Stimulated activated CD8-positive, alpha-beta memory T cell treated with anti-CD3 and anti-CD28 coated beads, Interleukin-12 subunit alpha, Interleukin-12 subunit beta, amount 100 ng/mL, for 4 hours (primary cell): Measurements from ENCODE around the gene ZNG1F.
"Not testable (repeated sequence)": the region's sequence is repeated elsewhere in the genome, so short reads cannot be mapped to it uniquely, and the experiment has no call there.

ENCODE experiments used
- DNase-seq: peaks from one replicate; pipeline ENCODE4 v3.0.0-alpha.2; 2020; ENCODE audit warnings: low read depth

Gene ZNG1F

DNA sequence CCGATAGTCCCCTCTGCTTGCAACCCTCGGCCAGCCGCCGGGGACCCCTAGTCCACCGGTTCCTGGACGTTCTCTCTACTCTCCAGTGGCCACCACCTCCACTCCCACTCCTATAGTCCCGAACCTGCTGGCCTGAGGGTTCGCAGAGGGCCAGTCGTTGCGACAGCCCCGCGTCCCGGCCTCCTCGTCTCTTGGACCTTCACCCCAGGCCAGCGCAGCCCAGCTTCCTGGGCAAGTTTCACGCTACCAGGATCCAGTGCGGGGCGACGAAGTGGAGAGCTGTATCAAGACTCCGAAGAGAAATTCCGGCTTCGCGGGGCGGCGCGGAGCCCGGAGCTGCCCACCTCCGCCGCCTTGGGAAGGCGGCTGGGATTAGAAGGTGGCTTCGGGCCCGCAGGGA, 65.7 kb downstream of the ZNG1F start:
- DNase-seq: not testable (repeated sequence)

- not testable (repeated sequence) for DNase-seq
Measured at GRCh38 chr9:41120696-41121095, 68.4 kb downstream of the ZNG1F start.

DNA sequence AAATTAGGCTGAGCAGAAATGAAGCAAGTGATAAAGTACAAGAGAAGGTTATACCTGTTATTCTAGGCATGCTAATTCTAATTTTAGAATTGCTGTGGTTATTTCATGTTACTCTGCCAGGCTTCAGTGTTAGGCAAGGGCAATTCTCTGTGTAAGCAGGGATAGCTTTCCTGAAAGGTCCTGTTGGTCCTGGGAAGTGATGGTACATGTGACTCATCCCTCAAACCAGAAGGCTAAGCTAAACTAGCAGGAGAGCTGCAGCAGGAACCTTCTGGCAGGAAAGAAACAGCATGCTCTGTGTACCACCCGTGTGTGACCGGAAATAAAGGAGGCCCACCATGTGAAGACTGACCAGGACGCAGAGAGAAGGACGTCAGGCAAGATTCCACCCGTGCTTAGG, 69.4 kb downstream of the ZNG1F start:
- DNase-seq: not testable (repeated sequence)

DNA sequence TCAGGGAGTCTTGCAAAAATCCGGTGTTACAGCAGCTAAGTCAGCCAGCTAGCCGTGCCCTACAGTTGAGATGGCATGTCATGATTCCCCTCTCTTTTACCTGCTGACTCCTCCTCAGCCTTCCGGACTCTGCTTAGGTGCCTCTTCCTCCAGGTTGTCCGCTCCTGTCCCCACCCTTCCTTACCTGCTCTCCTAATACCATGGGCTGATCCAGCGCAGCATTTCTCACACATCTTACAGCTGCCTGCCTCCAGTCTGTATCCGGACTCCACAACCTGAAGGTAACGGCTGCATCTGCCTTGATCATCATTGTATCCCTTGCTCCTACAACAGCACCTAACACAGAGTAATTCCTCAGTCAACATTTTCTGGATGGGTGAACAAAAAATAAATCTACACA, 69.8 kb downstream of the ZNG1F start:
- not testable (repeated sequence) for DNase-seq

GRCh38 chr9:41113348-41113747, 75.8 kb downstream of the ZNG1F start:
- not testable (repeated sequence) for DNase-seq

DNA sequence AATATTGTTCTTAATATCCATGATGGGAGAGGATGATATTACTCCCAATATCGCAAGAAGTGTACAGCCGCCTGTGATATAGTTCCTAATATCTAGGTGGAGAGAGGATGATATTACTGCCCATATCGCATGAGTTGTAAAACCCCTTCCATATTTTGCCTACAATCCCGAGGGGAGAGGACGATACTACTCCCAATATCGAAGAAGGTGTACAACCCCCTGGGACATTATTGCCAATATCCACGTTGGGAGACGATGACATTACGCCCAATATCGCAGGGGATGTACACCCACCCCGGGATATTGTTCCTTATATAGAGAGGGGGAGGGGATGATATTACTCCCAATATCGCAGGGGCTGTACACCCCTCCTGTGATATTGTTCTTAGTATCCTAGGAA, 77.7 kb downstream of the ZNG1F start:
- DNase-seq: not testable (repeated sequence)

GRCh38 chr9:41110913-41111312, 78.2 kb downstream of the ZNG1F start:
- not testable (repeated sequence) for DNase-seq

DNA sequence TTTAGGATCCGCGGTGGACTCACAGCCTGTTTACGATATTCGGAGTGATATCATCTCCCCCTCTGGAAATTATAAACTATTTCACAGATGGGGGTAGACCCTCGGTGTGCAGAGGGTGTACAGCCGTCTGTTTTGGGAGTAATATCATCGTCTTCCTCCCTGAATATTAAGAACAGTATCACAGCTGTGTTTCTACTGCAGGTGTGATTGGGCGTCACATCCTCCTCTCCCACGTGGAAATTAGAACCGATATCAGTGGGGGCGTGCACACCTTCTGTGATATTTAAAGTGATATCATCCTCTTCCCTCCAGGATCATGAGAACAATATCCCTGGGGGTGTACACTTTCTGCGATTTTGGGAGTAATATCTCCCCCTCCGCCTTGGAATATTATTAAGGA, 79.9 kb downstream of the ZNG1F start:
- DNase-seq: not testable (repeated sequence)

DNA sequence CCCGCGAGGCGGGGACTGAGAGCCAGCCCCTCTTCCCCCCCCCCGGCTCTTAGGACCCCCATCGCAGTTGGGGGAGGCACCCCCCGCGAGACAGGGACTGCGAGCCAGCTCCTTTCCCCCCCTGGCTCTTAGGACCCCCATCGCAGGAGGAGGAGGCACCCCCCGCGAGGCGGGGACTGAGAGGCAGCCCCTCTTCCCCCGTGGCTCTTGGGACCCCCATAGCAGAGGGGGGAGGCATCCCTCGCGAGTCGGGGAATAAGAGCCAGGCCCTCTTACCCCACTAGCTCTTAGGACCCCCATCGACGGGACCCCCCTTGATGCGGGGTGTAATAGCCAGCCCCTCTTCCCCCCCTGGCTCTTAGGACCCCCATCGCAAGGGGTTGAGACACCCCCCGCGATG, 80.3 kb downstream of the ZNG1F start:
- DNase-seq: not testable (repeated sequence)

- DNase-seq: not testable (repeated sequence)
Measured at GRCh38 chr9:41106472-41107116, 82.5 kb downstream of the ZNG1F start.

DNA sequence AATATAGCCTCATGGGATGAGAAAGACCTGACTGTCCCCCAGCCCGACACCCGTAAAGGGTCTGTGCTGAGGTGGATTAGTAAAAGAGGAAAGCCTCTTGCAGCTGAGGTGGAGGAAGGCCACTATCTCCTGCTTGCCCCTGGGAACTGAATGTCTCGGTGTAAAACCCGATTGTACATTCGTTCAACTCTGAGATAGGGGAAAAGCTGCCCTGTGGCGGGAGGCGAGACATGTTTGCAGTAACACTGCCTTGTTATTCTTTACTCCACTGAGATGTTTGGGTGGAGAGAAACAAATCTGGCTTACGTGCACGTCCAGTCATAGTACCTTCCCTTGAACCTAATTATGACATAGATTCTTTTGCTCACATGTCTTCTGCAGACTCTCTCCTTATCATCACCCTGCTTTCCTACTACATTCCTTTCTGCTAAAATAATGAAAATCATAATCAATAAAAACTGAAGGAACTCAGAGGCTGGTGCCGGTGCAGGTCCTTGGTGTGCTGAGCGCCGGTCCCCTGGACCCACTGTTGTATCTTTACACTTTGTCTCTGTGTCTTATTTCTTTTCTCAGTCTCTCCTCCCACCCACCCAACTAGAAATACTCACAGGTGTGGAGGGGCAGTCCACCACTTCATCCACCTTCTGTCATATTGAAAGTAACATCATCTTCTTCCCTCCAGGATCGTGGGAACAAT, 83.4 kb downstream of the ZNG1F start:
- not testable (repeated sequence) for DNase-seq

DNA sequence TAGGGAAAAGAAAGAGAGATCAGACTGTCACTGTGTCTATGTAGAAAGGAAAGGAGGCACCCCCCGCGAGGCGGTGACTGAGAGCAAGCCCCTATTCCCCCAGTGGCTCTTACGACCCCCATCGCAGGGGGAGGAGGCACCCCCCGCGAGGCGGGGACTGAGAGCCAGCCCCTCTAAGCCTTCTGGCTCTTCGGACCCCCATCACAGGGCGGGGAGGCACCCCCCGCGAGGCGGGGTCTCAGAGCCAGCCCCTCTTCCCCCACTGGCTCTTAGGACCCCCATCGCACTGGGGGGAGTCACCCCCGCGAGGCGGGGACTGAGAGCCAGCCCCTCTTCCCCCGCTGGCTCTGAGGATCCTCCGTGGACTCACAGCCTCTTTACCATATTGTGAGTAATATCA, 84.6 kb downstream of the ZNG1F start:
- not testable (repeated sequence) for DNase-seq

DNA sequence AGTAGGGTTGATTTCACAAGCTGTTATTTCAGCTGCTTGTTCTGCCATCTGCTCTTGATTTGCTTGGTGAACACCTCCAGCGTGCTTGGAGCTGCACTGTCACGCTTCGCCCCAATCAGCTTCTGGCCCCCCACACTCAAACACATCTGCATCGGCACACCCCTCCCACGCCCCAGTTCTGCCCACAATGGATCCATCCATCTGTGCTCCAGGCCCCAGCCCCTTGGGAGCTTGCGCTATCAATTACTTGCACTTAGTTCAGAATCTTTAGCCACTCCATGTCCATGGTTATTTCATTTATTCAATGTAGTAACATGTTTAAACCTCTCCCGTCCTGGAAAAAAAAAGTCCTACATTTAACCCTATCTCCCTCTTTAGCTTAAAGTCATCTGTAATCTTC, 88.6 kb downstream of the ZNG1F start:
- DNase-seq: not testable (repeated sequence)

- DNase-seq: not testable (repeated sequence)
Measured at GRCh38 chr9:41098759-41099158, 90.4 kb downstream of the ZNG1F start.

DNA sequence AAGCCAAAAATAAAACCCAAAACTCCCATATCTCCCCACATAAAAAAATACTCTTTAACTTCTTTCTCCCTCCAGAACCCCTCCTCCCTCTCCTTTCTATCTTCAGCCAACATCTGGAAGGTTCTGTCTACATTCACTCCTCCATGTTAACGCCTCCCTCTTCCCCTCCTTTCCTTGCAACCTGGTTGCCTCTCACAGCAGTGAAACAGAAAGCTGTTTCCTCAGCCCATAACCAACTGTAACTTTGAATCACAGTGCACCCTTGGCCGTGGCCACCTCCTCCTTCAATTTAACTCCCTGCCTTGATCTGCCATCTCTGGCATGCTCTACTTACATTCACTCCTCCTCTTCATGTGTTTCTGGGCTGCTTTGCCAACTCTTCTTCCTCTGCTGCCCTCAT, 94.1 kb downstream of the ZNG1F start:
- not testable (repeated sequence) for DNase-seq

GRCh38 chr9:41094010-41094773, 94.9 kb downstream of the ZNG1F start:
- DNase-seq: not testable (repeated sequence)

DNA sequence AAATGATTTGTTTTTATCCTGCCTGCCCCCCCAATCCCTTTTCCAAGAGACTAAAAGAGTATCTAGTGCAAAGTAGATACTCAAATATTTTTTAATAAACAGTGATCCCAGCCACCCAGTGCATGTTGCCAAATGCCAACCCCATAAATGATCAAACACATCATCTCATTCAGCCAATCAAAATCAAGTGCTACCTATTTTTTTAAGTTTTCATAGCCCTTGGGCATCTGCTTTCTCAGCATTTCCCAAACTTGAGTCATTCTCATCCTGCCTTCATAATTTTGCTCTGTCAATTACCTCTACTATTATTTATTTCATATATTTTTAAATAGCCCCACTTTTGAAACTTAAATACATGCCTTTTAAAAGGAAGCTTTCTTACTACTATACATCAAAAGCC, 98.2 kb downstream of the ZNG1F start:
- DNase-seq: not testable (repeated sequence)

DNA sequence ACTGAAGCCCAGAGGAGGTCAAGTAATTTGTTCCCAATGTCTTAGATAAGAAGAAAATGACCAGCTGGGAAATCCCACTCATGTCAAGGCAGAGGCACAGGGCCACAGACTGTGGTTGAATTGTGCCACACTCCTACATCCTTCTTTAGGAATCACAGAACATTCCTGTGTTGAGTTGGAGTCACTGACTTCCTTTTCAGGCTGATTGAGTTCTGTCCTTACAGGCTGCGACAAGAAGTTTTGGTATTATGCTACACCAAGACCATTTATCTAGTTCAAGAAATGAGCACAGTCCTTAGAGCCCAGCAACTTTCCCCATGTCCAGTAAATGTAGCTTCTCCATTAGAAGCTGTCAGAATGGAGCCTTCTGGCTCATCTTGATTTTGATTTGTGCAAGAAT, 98.7 kb downstream of the ZNG1F start:
- DNase-seq: not testable (repeated sequence)

DNA sequence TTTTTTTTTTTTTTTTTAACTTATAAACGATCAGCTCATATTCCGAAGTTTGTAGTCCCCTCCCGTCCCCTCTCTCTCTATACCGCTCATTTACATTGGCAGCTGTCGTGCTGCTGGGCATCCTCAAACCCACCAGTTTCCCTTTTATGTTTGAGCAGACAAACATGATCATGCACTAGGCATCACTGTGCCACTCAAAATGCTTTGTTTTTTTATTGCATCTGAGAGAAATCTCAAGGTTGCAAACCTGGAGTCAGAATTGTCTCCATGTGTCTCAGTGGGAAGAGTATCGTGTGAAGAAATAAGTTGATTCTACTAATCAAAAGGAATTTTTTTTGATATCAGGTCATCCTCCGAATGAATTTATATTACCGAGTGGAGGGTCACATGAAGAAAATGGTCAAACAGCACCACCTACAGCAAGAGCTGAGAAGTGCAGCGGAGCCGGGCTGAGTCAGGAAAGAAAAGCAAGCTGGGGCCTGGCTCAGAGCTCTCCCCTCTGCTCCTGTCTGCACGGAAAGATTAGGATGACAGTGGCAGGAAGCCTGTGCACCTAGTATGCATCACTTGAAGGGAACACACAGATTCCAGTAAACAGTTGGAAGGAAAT, 100.6 kb downstream of the ZNG1F start:
- not testable (repeated sequence) for DNase-seq

DNA sequence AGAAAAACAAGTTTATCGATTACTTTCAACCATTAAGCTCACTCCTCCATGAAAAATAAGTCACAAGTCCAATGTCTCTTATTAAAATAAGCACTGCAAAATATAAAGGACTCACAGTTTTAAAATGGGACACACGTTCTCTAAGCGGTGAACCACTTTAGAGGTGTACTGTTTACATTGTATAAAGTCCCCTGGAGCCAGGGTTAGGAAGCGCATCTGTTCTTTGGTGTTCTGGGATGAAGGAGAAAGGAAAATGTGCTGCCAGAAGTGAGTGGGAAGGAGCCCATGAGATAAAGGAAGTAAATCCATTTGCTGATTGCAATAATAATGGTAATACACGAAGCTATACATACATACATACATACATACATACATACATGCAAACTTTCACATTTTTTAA, 101.2 kb downstream of the ZNG1F start:
- not testable (repeated sequence) for DNase-seq

GRCh38 chr9:41087157-41087780, 101.8 kb downstream of the ZNG1F start:
- not testable (repeated sequence) for DNase-seq

DNA sequence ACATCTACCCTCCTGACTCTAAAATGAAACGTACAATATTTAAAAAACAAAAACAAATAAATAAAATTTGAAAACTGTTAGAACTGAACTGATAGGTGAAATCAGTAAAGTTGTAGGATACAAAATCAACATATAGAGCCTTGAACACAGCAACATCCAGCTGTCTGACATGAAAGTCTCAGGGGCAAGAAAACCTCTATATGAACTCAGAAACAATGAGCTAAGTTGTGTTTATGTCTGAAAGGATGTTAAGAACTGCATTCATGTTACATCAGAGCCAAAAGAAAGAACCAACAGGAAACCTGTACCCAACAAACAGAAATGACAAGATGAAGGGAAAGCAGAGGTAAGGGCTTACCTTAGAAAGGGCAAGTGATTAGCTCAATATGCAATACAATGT, 102.4 kb downstream of the ZNG1F start:
- not testable (repeated sequence) for DNase-seq
